WTC11 (cell line): Measurements from ENCODE around the gene ZNF652. TPM values are rescaled to one million over a fixed set of nuclear protein-coding genes. Genes with fewer than 3 reads are reported as not detected.

Experiments
- ATAC-seq: fragments of 200-7000 bp; cut with Tn5 transposase; 2 replicates; pipeline ENCODE4 v1.10.0; 2021; ENCODE audit warnings: mild to moderate bottlenecking, moderate library complexity
- CTCF ChIA-PET: fragments of 300-600 bp; sonication (Branson Sonifier 250); formaldehyde crosslinking; loops from one replicate; lab custom pipeline; 2021; ENCODE audit warnings: antibody characterized with exemption; lab: Charles Lee
- POLR2A ChIA-PET: fragments of 350-600 bp; sonication (Branson Sonifier 250); formaldehyde crosslinking; loops from one replicate; lab custom pipeline; 2021; ENCODE audit warnings: antibody characterized with exemption; lab: Charles Lee
- DNase-seq: peaks from one replicate; pipeline ENCODE4 v3.0.0; 2021; ENCODE audit warnings: low spot score
- H3K27ac Mint-ChIP-seq: 2 replicates; pipeline ENCODE4 v1.8.0; 2021; ENCODE audit warnings: mixed read lengths
- H3K27me3 Mint-ChIP-seq: 2 replicates; pipeline ENCODE4 v1.8.0; 2021; ENCODE audit warnings: low read depth, mild to moderate bottlenecking, moderate library complexity, mixed read lengths
- H3K36me3 Mint-ChIP-seq: 2 replicates; pipeline ENCODE4 v1.8.0; 2021; ENCODE audit warnings: mixed read lengths
- H3K4me1 Mint-ChIP-seq: 2 replicates; pipeline ENCODE4 v1.8.0; 2022; ENCODE audit warnings: mixed read lengths
- H3K4me3 Mint-ChIP-seq: 2 replicates; pipeline ENCODE4 v1.8.0; 2021; ENCODE audit warnings: mild to moderate bottlenecking, moderate library complexity, mixed read lengths
- H3K9me3 Mint-ChIP-seq: 2 replicates; pipeline ENCODE4 v1.8.0; 2021; ENCODE audit warnings: mixed read lengths
- CBFB ChIP-seq: sonication (generic); formaldehyde crosslinking; IDR thresholded peaks from 2 replicates; pipeline ENCODE4 v1.8.1; 2022; ENCODE audit warnings: mild to moderate bottlenecking, low read depth, missing genetic modification reagents
- CREM ChIP-seq: sonication (generic); formaldehyde crosslinking; IDR thresholded peaks from 2 replicates; pipeline ENCODE4 v1.8.1; 2022; ENCODE audit warnings: mild to moderate bottlenecking, missing genetic modification reagents, moderate library complexity
- ETV6 ChIP-seq: sonication (generic); formaldehyde crosslinking; IDR thresholded peaks from 2 replicates; pipeline ENCODE4 v1.8.1; 2022; ENCODE audit warnings: mild to moderate bottlenecking, missing genetic modification reagents
- FOXP1 ChIP-seq: sonication (generic); formaldehyde crosslinking; IDR thresholded peaks from 2 replicates; pipeline ENCODE4 v1.8.0; 2022; ENCODE audit warnings: missing genetic modification reagents, mild to moderate bottlenecking, moderate library complexity, borderline replicate concordance
- GABPB1 ChIP-seq: sonication (generic); formaldehyde crosslinking; IDR thresholded peaks from 2 replicates; pipeline ENCODE4 v1.8.1; 2023; ENCODE audit warnings: mild to moderate bottlenecking, missing genetic modification reagents
- GRHL2 ChIP-seq: fragments of 250-450 bp; sonication (Bioruptor Pico); IDR thresholded peaks from 2 replicates; pipeline ENCODE4 v1.8.0; 2022; ENCODE audit warnings: mild to moderate bottlenecking, moderate library complexity; ENCODE audit not compliant: insufficient replicate concordance, severe bottlenecking
- NFE2L1 ChIP-seq: sonication (generic); formaldehyde crosslinking; IDR thresholded peaks from 2 replicates; pipeline ENCODE4 v1.8.1; 2023; ENCODE audit warnings: missing genetic modification reagents
- RELA ChIP-seq: sonication (generic); formaldehyde crosslinking; IDR thresholded peaks from 2 replicates; pipeline ENCODE4 v1.8.1; 2022; ENCODE audit warnings: missing genetic modification reagents, mild to moderate bottlenecking, borderline replicate concordance
- RORB ChIP-seq: fragments of 250-450 bp; sonication (Bioruptor Pico); IDR thresholded peaks from 2 replicates; pipeline ENCODE4 v1.9.0; 2021; ENCODE audit warnings: mild to moderate bottlenecking
- TEAD4 ChIP-seq: sonication (generic); formaldehyde crosslinking; IDR thresholded peaks from 2 replicates; pipeline ENCODE4 v1.8.0; 2022; ENCODE audit warnings: mild to moderate bottlenecking, missing genetic modification reagents
- ZNF263 ChIP-seq: sonication (generic); formaldehyde crosslinking; IDR thresholded peaks from 2 replicates; pipeline ENCODE4 v1.8.1; 2022; ENCODE audit warnings: low read depth, mild to moderate bottlenecking, moderate library complexity, missing genetic modification reagents
- ZNF396 ChIP-seq: fragments of 250-450 bp; sonication (Bioruptor Pico); IDR thresholded peaks from 2 replicates; pipeline ENCODE4 v1.8.0; 2021; ENCODE audit warnings: mild to moderate bottlenecking, moderate library complexity, borderline replicate concordance
- ZNF671 ChIP-seq: fragments of 250-450 bp; sonication (Bioruptor Pico); IDR thresholded peaks from 2 replicates; pipeline ENCODE4 v1.8.0; 2021; ENCODE audit warnings: mild to moderate bottlenecking
- total RNA-seq: library from RNA; stranded (reverse); gene quantifications from 3 replicates; pipeline ENCODE4 v1.2.3, GENCODE V29; 2021
- TF ChIP-seq, protein P1 (sequence below): sonication (generic); formaldehyde crosslinking; IDR thresholded peaks from 2 replicates; pipeline ENCODE4 v1.8.1; 2023; ENCODE audit warnings: mild to moderate bottlenecking, missing genetic modification reagents, borderline replicate concordance
- TF ChIP-seq, protein P2 (sequence below): fragments of 250-450 bp; sonication (Bioruptor Pico); conservative IDR thresholded peaks from 2 replicates; pipeline ENCODE4 v1.9.0; 2021; ENCODE audit warnings: mild to moderate bottlenecking
- TF ChIP-seq, protein P3 (sequence below): fragments of 200-600 bp; IDR thresholded peaks from 2 replicates; pipeline ENCODE4 v1.8.0; 2022; ENCODE audit warnings: antibody characterized with exemption
- TF ChIP-seq, protein P4 (sequence below): sonication (generic); formaldehyde crosslinking; IDR thresholded peaks from 2 replicates; pipeline ENCODE4 v1.8.0; 2023; ENCODE audit warnings: missing genetic modification reagents, mild to moderate bottlenecking, borderline replicate concordance

ZNF652 gene
- total RNA-seq, 1 experiment from 2014 or later, result 40.8 TPM

DNA sequence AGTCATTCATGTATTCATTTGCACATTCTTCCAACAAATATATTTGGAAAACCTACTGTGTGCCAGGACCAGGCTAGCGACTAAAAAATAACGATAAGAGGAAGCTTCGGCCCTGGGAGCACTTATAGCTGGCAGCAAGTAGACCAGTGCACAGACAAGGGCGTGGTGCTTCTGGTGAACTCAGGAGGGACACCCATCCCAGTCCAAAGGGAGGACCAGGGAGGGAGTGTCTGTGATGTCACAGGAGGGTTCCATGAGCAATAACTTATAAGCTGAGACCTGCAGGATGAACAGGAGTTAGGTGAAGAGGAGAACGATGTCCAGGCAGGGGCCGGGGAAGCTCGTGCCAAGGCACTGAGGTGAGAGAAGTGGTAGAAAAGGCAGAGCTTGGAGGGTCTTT is 114.1 kb downstream of the ZNF652 start:
- DNase-seq (no peak), ATAC-seq (no peak)
- Mint-ChIP-seq H3K9me3 (no peaks in the 10 kb centered on the region), H3K27ac (no peak overlapping the region), H3K27me3 (no peaks in the 10 kb centered on the region), H3K36me3 (no peaks in the 10 kb centered on the region), H3K4me1 (no peaks in the 10 kb centered on the region), H3K4me3 (no peak overlapping the region)
- ChIA-PET POLR2A (interaction anchor here (0.5 to 0.6 kb wide), 2 partner anchors 46 to 359 kb away, joined by 3 to 5 read pairs; no protein-coding TSS in a partner anchor), CTCF (interaction anchor here (1.1 to 2.5 kb wide), 2 partner anchors 14 to 43 kb away, joined by 3 to 7 read pairs; no protein-coding TSS in a partner anchor)
- TF ChIP-seq NFE2L1 (CRISPR knock-in tag) (no peak), GABPB1 (CRISPR knock-in tag) (no peak)

DNA sequence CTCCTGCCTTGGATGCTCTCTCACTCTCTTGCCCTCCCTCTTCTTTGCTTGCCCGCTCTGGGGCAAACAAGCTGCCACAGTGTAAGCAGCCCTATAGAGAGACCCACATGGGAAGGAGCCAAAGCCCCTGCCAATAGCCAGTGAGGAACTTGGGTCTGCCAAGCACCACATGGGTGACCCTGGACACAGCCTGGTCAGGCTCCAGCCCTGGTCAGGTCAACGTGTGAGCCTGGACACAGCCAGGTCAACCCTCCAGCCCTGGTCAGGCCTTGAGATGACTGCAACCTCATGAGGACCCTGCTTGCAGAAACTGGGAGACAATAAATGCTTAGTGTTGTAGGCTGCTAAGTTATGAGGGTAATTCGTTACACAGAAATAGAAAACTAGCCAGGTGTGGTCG is 117.2 kb downstream of the ZNF652 start:
- ATAC-seq, result no peak
- ChIA-PET POLR2A (no interaction called here), CTCF (no interaction called here)
- Mint-ChIP-seq H3K27me3 (no peaks in the 10 kb centered on the region), H3K4me3 (no peak overlapping the region), H3K4me1 (no peaks in the 10 kb centered on the region), H3K9me3 (no peaks in the 10 kb centered on the region), H3K27ac (no peak overlapping the region), H3K36me3 (no peaks in the 10 kb centered on the region)
- DNase-seq, result no peak
- TF ChIP-seq ETV6 (CRISPR knock-in tag) (no peak), GRHL2 (CRISPR knock-in tag) (no peak), CBFB (no peak), ZNF396 (CRISPR knock-in tag) (no peak), TEAD4 (CRISPR knock-in tag) (no peak), ZNF263 (CRISPR knock-in tag) (no peak), ZNF671 (CRISPR knock-in tag) (no peak), FOXP1 (CRISPR knock-in tag) (no peak), RELA (CRISPR knock-in tag) (no peak), CREM (no peak), RORB (CRISPR knock-in tag) (no peak)
- TF ChIP-seq, protein P1, sequence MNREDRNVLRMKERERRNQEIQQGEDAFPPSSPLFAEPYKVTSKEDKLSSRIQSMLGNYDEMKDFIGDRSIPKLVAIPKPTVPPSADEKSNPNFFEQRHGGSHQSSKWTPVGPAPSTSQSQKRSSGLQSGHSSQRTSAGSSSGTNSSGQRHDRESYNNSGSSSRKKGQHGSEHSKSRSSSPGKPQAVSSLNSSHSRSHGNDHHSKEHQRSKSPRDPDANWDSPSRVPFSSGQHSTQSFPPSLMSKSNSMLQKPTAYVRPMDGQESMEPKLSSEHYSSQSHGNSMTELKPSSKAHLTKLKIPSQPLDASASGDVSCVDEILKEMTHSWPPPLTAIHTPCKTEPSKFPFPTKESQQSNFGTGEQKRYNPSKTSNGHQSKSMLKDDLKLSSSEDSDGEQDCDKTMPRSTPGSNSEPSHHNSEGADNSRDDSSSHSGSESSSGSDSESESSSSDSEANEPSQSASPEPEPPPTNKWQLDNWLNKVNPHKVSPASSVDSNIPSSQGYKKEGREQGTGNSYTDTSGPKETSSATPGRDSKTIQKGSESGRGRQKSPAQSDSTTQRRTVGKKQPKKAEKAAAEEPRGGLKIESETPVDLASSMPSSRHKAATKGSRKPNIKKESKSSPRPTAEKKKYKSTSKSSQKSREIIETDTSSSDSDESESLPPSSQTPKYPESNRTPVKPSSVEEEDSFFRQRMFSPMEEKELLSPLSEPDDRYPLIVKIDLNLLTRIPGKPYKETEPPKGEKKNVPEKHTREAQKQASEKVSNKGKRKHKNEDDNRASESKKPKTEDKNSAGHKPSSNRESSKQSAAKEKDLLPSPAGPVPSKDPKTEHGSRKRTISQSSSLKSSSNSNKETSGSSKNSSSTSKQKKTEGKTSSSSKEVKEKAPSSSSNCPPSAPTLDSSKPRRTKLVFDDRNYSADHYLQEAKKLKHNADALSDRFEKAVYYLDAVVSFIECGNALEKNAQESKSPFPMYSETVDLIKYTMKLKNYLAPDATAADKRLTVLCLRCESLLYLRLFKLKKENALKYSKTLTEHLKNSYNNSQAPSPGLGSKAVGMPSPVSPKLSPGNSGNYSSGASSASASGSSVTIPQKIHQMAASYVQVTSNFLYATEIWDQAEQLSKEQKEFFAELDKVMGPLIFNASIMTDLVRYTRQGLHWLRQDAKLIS, result no peak
- TF ChIP-seq, protein P2, sequence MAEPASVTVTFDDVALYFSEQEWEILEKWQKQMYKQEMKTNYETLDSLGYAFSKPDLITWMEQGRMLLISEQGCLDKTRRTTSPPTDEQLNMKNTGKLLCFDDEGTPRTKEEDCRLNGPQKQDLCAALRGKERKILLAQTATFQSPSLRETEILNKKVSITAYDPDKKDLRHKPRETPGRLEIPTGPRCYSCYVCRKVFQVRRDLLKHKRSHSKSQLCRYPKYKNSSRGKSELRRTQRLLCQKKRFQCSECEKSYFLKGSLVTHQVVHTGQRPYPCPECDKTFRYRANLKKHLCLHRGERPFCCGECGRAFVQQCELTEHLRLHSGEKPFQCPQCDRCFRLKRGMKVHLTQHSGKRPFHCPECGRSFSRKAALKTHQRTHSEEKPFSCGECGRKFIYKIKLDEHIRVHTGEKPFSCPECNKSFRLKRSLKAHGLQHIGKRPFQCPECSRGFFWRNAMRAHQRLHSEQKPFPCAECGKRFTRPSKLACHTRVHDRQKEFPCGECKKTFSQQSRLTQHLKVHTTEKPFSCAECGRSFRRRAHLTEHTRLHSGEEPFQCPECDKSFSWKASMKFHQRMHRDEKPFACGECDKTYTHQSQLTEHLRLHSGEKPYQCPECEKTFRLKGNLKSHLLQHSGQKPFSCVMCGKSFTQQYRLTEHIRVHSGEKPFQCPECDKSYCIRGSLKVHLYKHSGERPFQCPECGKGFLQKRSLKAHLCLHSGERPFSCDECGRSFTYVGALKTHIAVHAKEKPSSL, result no peak
- TF ChIP-seq, protein P3, sequence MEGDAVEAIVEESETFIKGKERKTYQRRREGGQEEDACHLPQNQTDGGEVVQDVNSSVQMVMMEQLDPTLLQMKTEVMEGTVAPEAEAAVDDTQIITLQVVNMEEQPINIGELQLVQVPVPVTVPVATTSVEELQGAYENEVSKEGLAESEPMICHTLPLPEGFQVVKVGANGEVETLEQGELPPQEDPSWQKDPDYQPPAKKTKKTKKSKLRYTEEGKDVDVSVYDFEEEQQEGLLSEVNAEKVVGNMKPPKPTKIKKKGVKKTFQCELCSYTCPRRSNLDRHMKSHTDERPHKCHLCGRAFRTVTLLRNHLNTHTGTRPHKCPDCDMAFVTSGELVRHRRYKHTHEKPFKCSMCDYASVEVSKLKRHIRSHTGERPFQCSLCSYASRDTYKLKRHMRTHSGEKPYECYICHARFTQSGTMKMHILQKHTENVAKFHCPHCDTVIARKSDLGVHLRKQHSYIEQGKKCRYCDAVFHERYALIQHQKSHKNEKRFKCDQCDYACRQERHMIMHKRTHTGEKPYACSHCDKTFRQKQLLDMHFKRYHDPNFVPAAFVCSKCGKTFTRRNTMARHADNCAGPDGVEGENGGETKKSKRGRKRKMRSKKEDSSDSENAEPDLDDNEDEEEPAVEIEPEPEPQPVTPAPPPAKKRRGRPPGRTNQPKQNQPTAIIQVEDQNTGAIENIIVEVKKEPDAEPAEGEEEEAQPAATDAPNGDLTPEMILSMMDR, result no peak
- TF ChIP-seq, protein P4, sequence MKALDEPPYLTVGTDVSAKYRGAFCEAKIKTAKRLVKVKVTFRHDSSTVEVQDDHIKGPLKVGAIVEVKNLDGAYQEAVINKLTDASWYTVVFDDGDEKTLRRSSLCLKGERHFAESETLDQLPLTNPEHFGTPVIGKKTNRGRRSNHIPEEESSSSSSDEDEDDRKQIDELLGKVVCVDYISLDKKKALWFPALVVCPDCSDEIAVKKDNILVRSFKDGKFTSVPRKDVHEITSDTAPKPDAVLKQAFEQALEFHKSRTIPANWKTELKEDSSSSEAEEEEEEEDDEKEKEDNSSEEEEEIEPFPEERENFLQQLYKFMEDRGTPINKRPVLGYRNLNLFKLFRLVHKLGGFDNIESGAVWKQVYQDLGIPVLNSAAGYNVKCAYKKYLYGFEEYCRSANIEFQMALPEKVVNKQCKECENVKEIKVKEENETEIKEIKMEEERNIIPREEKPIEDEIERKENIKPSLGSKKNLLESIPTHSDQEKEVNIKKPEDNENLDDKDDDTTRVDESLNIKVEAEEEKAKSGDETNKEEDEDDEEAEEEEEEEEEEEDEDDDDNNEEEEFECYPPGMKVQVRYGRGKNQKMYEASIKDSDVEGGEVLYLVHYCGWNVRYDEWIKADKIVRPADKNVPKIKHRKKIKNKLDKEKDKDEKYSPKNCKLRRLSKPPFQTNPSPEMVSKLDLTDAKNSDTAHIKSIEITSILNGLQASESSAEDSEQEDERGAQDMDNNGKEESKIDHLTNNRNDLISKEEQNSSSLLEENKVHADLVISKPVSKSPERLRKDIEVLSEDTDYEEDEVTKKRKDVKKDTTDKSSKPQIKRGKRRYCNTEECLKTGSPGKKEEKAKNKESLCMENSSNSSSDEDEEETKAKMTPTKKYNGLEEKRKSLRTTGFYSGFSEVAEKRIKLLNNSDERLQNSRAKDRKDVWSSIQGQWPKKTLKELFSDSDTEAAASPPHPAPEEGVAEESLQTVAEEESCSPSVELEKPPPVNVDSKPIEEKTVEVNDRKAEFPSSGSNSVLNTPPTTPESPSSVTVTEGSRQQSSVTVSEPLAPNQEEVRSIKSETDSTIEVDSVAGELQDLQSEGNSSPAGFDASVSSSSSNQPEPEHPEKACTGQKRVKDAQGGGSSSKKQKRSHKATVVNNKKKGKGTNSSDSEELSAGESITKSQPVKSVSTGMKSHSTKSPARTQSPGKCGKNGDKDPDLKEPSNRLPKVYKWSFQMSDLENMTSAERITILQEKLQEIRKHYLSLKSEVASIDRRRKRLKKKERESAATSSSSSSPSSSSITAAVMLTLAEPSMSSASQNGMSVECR, result no peak
- TF ChIP-seq, all 79 proteins: peak for 0
